NB4 (cell line): ENCODE measurements around the gene RAB1A.

Experiments
- CTCF ChIP-seq: IDR thresholded peaks from one replicate; pipeline ENCODE4 v1.5.1; 2012; ENCODE audit warnings: low read depth, low read length
- MAX ChIP-seq: IDR thresholded peaks from 2 replicates; pipeline ENCODE4 v1.6.1; 2011; ENCODE audit warnings: low read depth, low read length
- MYC ChIP-seq: IDR thresholded peaks from 2 replicates; pipeline ENCODE4 v1.6.1; 2011; ENCODE audit warnings: low read depth, low read length
- POLR2A ChIP-seq: IDR thresholded peaks from 2 replicates; pipeline ENCODE4 v1.6.1; 2011; ENCODE audit warnings: mild to moderate bottlenecking; ENCODE audit not compliant: insufficient read length; ENCODE audit errors: extremely low read depth

GRCh38 chr2:65107530-65107929 is 22.4 kb downstream of the RAB1A start:
- TF ChIP-seq MAX (no peak), CTCF (no peak), POLR2A (no peak), MYC (no peak)
